Sigmoid colon (tissue), 7 donors: ENCODE measurements around the gene SFXN5. TPM values are rescaled to one million over a fixed set of nuclear protein-coding genes. Genes with fewer than 3 reads are reported as not detected.

Experiments used
- DNase-seq: peaks from one replicate; pipeline ENCODE4 v3.0.0-alpha.2; 2019
- H3K27ac ChIP-seq, 4 donors: fragments of 200-600 bp; sonication (generic); one replicate each; pipeline ENCODE4 v1.5.1; 2016 to 2019; ENCODE audit warnings: mild to moderate bottlenecking in 1 of 4
- H3K27me3 ChIP-seq, 3 donors: fragments of 200-600 bp; sonication (generic); one replicate each; pipeline ENCODE4 v1.5.1; 2019; ENCODE audit warnings: mild to moderate bottlenecking in 1 of 3
- H3K36me3 ChIP-seq, 4 donors: fragments of 200-600 bp; sonication (generic); one replicate each; pipeline ENCODE4 v1.5.1; 2016 to 2019
- H3K4me1 ChIP-seq, 4 donors: fragments of 200-600 bp; sonication (generic); one replicate each; pipeline ENCODE4 v1.5.1; 2017 to 2019
- H3K4me3 ChIP-seq, 4 donors: fragments of 200-600 bp; sonication (generic); one replicate each; pipeline ENCODE4 v1.5.1; 2017 to 2019; ENCODE audit warnings: mild to moderate bottlenecking in 2 of 4, moderate library complexity in 1 of 4
- H3K9me3 ChIP-seq, 4 donors: fragments of 200-600 bp in 3 of 4; sonication (generic) in 3 of 4; one replicate each; pipeline versions ENCODE4 v1.5.1 to v1.6.1; 2013 to 2019
- EP300 ChIP-seq, 4 donors: sonication (generic); formaldehyde crosslinking; IDR thresholded peaks; one replicate each; pipeline ENCODE4 v1.6.1; 2017; ENCODE audit warnings: antibody characterized with exemption in 4 of 4
- POLR2A ChIP-seq, 2 donors: fragments of 450-650 bp; IDR thresholded peaks; one replicate each; pipeline ENCODE4 v1.6.1; 2016; ENCODE audit warnings: antibody characterized with exemption in 2 of 2, mild to moderate bottlenecking in 2 of 2, moderate library complexity in 2 of 2
- POLR2AphosphoS5 ChIP-seq, 4 donors: sonication (generic); formaldehyde crosslinking; IDR thresholded peaks; one replicate each; pipeline ENCODE4 v1.6.1; 2017; ENCODE audit warnings: antibody characterized with exemption in 4 of 4
- WGBS, 2 donors: extraction: QIAGEN DNeasy Blood & Tissue Kit; methylation state at CpG; one replicate each; pipeline ENCODE4 v1.1.7; 2013; 5-methylcytosine and 5-hydroxymethylcytosine counted together
- intact Hi-C: fragments of 100-400 bp; cut with DNase I; formaldehyde crosslinking; loops from one replicate; pipeline ENCODE4 v1.15.1; 2023
- polyA plus RNA-seq, 3 donors: library from polyadenylated mRNA; stranded (reverse); fragments of 200-250 nt; gene quantifications; one replicate each; pipeline ENCODE4 v1.2.3, GENCODE V29; 2013
- total RNA-seq, 4 donors: library from RNA; depleted of rRNA; stranded (reverse); fragments of >200 nt; gene quantifications; one replicate each; pipeline ENCODE4 v1.1.0, GENCODE V29; 2016
- TF ChIP-seq, protein P1 (sequence below), 4 experiments: fragments of 450-650 bp in 3 of 4; fragments of 200-600 bp in 1 of 4; IDR thresholded peaks; one replicate each; pipeline ENCODE4 v1.5.1; 2016 to 2019; ENCODE audit warnings: antibody characterized with exemption in 4 of 4, mild to moderate bottlenecking in 3 of 4, moderate library complexity in 2 of 4
- donor health status: healthy with polysubstance abuse.
- donor health status: Bipolar disorder and iron deficiency.
- donor health status: healthy.

SFXN5 gene
- total and polyA plus RNA-seq, 7 donors = 5.4 to 27.1 (median 11.1) TPM

GRCh38 chr2:73033766-73034381, 37.6 kb downstream of the SFXN5 start:
- Histone ChIP-seq H3K27me3 (no peaks in the 10 kb centered on the region), H3K4me1 (no peaks in the 10 kb centered on the region), H3K27ac (no peak overlapping the region), H3K9me3 (no peaks in the 10 kb centered on the region), H3K36me3 (peaks cover 0 to 3% (median 0%) of the 10 kb centered on the region in 4 donors), H3K4me3 (no peak overlapping the region)
- TF ChIP-seq, protein P1, sequence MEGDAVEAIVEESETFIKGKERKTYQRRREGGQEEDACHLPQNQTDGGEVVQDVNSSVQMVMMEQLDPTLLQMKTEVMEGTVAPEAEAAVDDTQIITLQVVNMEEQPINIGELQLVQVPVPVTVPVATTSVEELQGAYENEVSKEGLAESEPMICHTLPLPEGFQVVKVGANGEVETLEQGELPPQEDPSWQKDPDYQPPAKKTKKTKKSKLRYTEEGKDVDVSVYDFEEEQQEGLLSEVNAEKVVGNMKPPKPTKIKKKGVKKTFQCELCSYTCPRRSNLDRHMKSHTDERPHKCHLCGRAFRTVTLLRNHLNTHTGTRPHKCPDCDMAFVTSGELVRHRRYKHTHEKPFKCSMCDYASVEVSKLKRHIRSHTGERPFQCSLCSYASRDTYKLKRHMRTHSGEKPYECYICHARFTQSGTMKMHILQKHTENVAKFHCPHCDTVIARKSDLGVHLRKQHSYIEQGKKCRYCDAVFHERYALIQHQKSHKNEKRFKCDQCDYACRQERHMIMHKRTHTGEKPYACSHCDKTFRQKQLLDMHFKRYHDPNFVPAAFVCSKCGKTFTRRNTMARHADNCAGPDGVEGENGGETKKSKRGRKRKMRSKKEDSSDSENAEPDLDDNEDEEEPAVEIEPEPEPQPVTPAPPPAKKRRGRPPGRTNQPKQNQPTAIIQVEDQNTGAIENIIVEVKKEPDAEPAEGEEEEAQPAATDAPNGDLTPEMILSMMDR (IDR thresholded peaks at IDR 0.05) = no peak
- TF ChIP-seq POLR2A (IDR thresholded peaks at IDR 0.05) (no peak), POLR2AphosphoS5 (IDR thresholded peaks at IDR 0.05) (no peak), EP300 (IDR thresholded peaks at IDR 0.05) (no peak)
- intact Hi-C loops = no loop called here
- 60 to 82% methylated on average over 5 of the region's 5 CpGs for WGBS, 2 donors
- DNase-seq = no peak

DNA sequence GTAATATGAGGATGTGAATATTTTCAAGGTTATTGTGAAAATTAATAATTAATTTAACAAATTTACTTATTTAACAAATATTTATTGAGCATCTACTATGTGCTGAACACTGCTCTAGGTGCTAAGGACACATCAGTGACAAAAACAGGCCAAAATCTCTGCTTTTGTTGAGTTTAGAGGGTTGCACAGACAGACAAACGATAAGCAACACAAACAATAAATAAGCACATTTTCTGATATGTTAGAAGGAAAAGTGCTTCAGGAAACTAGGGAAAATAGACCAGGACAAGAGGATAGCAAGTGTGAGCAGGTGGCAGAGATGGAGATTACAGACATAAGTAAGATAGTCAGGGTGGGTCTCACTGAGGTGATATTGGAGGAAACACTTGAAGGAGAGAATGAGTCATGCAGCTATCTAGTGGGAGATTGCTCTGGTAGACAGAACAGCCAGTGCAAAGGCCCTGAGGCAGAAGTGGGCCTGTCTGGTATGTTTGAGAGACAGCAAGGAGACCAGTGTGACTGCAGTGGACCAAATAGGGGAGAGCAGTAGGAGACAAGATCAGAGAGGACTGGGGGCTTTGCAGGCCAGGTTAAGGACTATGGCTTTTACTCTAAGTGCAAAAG, 38.3 kb downstream of the SFXN5 start:
- Histone ChIP-seq H3K27me3 (no peaks in the 10 kb centered on the region), H3K4me3 (no peak overlapping the region), H3K27ac (no peak overlapping the region), H3K4me1 (no peaks in the 10 kb centered on the region), H3K9me3 (no peaks in the 10 kb centered on the region), H3K36me3 (peaks cover 0 to 3% (median 0%) of the 10 kb centered on the region in 4 donors)
- TF ChIP-seq POLR2A (IDR thresholded peaks at IDR 0.05) (no peak), POLR2AphosphoS5 (IDR thresholded peaks at IDR 0.05) (no peak), EP300 (IDR thresholded peaks at IDR 0.05) (no peak)
- TF ChIP-seq, protein P1 (IDR thresholded peaks at IDR 0.05) = no peak
- no peak for DNase-seq
- WGBS, 2 donors = 75 to 92% methylated on average over 1 of the region's 1 CpG
- intact Hi-C loops = no loop called here

DNA sequence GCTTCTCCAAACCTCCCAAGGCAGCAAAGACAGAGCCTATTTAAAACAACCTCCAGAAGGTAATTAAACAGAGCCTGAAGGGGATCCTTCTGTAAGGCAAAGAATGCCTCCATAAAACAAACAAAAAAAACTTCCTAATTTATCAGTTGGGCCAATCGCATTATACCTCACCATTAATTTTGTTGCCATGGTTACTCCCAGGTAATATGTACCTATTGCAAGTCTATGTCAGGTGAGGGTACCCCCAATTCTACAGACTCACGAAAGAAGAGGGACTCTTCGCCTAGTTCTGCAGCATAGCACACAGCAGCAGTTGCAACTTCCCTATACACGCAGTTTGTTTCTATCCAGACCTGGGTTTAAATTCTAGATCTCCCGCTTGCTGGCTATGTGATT, 38.8 kb downstream of the SFXN5 start:
- Histone ChIP-seq H3K4me3 (no peak overlapping the region), H3K27ac (no peak overlapping the region), H3K9me3 (no peaks in the 10 kb centered on the region), H3K27me3 (no peaks in the 10 kb centered on the region), H3K4me1 (no peaks in the 10 kb centered on the region), H3K36me3 (peaks cover 0 to 3% (median 0%) of the 10 kb centered on the region in 4 donors)
- DNase-seq = no peak
- whole genome bisulfite sequencing, 2 donors = 34 to 81% methylated on average over 5 of the region's 5 CpGs
- TF ChIP-seq EP300 (IDR thresholded peaks at IDR 0.05) (no peak), POLR2A (IDR thresholded peaks at IDR 0.05) (no peak), POLR2AphosphoS5 (IDR thresholded peaks at IDR 0.05) (no peak)
- TF ChIP-seq, protein P1 (IDR thresholded peaks at IDR 0.05) = no peak
- intact Hi-C loops = no loop called here

- no peaks in the 10 kb centered on the region for H3K9me3 ChIP-seq
- DNase-seq = no peak
- no peak overlapping the region for H3K4me3 ChIP-seq
- no peaks in the 10 kb centered on the region for H3K4me1 ChIP-seq
- peaks cover 0 to 3% (median 0%) of the 10 kb centered on the region in 4 donors for H3K36me3 ChIP-seq
- TF ChIP-seq POLR2A (IDR thresholded peaks at IDR 0.05) = no peak
- intact Hi-C loops = no loop called here
- WGBS, 2 donors = 21 to 70% methylated on average over 10 of the region's 10 CpGs
- no peak overlapping the region for H3K27ac ChIP-seq
- H3K27me3 ChIP-seq = no peaks in the 10 kb centered on the region
Measured at GRCh38 chr2:73031725-73032701, 39.5 kb downstream of the SFXN5 start.
